HL-60/S4 treated with retinoic acid at 250 ng/mL for 4 days and 3 days (cell line): ENCODE data around the gene LRRC8C.

Experiments used
- in situ Hi-C: fragments of 300-500 bp; cut with MboI; formaldehyde crosslinking; loops from 2 replicates; pipeline ENCODE4 v1.7.0; 2022; ENCODE audit warnings: low sequenced_read_pairs

The LRRC8C gene

DNA sequence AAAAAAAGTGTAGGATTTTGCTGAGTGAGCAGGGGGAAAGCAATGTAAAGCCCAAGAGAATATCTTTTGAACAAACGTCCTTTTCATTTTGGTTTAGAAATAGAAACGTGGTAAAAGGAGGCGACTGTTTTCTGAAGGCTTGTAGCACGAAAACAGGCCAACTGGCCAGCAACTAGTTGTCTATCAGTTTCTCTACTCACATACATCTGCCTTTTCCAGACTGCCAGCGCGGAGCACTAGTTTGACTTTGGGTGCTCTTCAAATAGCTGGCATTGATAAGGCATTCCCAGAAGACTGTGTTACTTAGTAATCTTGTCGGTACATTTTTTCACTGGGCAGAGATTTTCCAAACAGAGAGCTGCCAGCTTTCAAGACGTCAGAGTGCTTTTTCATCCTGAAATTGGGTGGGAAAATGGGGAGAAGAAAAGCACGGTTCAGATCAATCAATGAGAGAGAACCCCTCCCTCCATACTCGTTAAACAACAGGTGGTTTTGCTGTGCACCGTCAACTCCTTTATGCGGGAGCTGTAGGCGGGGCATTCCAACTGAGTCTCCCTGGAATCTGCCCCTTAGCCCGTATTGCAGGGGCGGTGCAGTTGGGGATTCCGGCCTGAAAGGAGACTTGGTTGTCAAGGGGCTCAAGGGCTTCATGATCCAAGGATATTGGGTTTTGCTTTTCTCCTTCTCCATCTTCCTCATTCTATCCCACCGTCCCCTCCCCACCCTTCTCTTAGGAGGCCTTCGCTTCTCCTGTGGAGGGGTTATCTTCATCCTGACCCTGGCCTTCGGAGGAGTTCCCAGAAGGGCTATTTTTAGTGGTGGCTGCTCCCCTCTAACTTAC is 884 bp upstream of the LRRC8C start:
- in situ Hi-C loops = loop anchor here (25.0 kb wide), 2 partner anchors 130 to 355 kb away; partner anchors contain the start of gene ZNF326

DNA sequence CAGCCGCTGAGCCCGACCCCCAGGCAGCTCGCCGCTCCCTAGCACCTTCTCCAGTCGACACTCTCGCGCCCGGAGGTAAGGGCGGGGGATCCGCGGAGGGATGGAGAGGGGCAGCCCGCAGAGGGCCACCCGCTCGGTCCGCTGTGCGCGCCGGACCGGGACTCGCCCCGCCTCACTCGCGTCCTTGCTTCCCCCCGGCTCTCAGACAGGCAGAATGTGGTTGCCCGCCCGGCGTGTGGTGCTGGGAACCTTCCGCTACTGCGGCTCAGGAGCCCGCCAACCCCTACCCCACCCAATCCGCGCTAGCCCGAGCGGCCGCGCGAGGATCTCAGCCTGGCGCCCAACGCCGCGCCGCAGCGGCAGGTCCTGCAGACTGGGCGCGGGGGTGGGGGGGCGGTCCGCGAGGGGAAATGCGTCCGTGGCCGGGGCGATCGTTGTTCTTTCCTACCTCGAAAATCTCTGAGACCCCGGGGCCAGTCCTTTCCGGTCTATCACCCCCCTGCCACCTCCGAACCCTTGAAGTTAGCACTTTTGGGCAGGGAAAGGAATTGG is 404 bp downstream of the LRRC8C start:
- in situ Hi-C loops = loop anchor here (25.0 kb wide), 2 partner anchors 129 to 354 kb away; partner anchors contain the start of gene ZNF326

DNA sequence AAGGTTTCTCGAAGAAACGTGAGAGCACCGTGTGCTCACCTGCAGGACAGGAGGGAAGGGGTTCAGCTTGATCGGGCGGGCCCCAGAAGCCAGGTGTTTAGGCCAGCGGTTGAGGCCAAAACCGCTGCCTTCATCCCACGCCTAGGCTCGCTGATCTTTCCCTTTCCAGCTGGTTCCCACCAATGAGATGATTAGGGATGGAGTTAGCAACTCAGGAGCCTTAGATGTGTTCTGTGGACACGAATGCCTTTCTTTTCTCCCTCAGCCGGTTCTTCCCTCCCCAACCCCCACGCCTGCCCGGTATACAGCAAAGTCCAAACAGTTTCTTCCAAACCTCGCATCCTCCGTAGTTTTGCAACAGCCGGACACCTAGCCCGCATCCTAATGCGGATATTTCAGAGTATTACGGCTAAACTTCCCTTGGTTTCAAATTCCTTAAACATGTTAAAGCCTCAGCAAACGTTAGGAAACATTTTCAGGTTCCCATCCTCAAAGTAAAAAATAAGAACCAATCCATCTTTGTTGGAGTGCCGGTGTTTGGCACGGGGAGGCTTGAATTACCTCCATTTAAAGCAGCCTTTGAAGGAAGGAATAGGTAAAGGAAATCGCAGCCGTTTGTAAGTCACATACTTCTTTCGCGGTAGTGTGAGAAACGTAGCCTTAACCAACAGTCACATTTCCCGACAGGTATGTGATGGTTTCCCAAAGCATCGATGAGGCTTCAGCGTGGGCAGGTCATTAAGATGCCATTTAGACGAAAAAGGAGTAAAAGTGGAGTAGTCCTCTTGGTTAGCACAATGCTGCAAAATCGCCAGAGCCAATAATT is 1.1 kb downstream of the LRRC8C start:
- in situ Hi-C loops = loop anchor here (25.0 kb wide), 2 partner anchors 128 to 353 kb away; partner anchors contain the start of gene ZNF326

DNA sequence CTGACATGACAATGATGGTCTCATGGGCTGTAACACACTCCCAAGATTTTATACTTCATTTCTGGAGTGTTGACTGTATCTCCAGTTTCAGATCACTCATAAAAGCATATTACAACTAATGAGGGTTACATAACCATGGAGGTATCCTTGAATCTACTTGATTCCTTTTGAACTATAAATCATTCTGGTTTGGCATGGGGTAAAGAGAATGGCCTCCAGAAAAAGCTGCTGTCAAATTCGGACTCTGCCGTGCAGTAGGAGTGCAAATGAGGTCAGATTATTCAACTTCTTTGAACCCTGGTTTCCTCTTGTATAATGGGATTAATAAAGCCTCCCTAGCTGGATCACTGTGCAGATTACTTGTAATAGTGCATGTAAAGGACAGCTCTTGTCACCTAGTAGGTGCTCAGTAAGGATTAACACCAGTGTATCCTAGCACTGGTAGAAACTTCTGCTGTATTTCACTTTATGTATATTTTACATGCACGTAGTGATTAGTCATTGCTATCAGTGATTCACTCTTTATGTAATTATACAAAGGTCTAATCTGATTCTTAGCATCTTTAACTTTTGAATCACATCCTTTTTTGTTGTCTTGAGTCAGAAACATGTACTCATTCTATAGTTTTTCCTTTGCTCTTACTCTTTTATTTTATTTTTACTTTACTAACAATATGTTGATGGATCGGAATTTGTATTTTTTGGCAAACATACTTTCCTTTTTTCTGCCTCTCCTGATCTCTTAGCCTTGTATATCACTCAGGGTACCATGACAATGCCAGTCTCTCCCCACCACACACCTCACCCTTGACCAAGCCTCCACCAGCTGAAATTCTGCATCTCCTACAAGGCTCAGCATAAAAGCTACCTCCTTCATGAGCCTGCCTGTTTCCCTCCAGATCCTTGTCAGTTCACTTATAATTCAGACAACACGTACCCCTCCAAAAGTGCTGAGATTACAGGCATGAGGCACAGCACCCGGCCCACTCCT is 3.2 kb downstream of the LRRC8C start:
- in situ Hi-C loops = loop anchor here (25.0 kb wide), 2 partner anchors 126 to 351 kb away; partner anchors contain the start of gene ZNF326

DNA sequence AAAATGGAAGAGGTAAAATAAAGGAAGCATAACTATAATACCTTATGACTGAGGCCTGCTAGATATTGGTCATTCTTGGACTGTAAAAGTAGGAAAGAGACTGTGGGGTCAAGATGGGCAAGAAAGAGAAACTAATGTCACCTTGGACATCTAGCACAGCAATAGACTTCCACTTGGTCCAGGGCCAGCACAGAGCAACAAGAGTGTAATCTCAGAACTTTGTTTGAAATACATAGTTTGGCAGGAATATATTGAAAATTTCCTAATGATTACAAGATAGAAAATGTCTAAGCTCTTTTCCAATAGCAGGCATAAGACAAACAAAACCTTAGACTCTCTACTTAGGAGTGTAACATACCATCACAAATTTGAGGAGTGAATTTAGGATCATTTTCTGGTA is 4.6 kb downstream of the LRRC8C start:
- in situ Hi-C loops = loop anchor here (25.0 kb wide), 2 partner anchors 125 to 350 kb away; partner anchors contain the start of gene ZNF326

DNA sequence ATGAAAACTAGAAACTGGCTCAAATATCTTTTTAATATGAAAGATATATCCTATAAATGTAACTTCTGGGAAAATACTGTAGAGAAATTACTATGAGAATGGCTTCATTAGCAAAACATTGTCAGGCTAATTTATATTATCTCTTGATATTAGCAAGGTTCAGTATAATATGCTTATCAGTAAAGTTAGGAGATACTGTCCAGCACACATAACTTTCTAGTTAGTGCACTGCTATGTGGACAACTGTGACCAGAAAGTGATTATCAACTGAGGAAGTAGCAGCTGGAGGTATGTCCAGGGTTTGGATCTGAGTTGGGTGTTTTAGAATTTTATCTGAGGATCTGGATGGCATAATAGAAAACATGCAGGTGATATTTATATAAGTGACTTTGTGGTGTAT is 7.5 kb downstream of the LRRC8C start:
- in situ Hi-C loops = loop anchor here (25.0 kb wide), 2 partner anchors 122 to 347 kb away; partner anchors contain the start of gene ZNF326

DNA sequence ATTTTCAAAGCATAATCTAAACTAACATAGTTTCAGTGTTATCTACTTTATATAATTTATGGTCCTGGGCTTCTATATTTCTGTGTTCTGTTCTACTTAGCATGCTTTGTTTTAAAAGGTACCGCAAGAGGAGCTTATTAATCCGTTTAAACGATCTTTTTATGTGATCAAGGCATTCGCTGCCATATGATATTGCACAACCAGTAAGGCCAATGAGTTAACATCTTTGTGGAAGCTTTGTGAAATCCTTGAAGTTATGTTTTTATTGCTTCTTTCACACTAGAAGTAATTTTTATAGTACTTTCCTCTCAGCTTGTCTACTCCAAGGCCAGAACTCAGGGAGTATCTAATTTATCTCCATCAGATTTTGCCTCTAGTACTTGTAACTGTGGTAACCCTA is 8.9 kb downstream of the LRRC8C start:
- in situ Hi-C loops = loop anchor here (25.0 kb wide), 2 partner anchors 121 to 346 kb away; partner anchors contain the start of gene ZNF326

DNA sequence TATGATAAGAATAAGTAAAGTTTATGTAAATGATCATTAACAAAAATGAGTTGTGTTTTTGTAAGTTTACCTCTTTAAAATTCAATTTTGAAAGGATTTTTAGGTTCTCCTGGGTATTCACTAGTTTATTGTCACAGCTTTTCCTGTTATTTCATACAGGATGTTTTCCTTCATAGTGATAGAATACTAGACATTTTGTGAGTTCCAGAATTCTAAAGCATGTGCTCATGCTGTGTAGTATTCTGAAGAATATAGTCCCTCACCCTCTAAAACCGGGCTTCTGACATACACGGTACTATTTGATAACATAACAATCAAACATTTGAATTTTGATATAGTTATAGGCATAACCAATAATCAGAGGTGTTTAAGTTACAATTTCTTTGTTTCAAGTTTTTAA is 10.7 kb downstream of the LRRC8C start:
- in situ Hi-C loops = loop anchor here (25.0 kb wide), 2 partner anchors 119 to 344 kb away; partner anchors contain the start of gene ZNF326

DNA sequence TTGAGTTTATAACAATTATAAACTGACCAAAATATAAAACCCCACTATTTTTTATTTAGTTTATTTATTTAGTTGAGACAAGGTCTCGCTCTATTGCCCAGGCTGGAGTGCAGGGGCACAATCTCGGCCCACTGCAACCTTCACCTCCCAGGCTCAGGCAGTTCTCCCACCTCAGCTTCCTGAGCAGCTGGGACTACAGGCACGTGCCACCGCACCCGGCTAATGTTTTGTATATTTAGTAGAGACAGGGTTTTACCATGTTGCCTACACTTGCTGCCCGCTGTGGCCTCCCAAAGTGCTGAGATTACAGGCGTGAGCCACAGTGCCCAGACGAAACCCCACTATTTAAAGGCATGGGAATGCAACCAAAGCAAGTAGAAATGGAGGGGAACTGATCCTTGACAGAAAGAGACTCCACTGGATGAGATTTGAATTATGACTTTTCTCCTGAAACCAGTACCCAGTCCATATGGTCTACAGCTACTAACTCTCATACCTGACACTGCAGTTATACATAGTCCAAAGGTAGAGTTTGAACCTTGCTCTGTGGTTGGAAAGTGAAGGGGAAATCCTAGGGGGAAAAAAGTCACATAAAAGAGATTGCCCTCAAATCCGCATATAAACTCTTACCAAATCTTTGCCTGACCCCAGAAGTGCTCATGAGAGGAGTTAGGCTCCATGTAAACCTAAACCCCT is 11.3 kb downstream of the LRRC8C start:
- in situ Hi-C loops = loop anchor here (25.0 kb wide), 2 partner anchors 118 to 343 kb away; partner anchors contain the start of gene ZNF326

DNA sequence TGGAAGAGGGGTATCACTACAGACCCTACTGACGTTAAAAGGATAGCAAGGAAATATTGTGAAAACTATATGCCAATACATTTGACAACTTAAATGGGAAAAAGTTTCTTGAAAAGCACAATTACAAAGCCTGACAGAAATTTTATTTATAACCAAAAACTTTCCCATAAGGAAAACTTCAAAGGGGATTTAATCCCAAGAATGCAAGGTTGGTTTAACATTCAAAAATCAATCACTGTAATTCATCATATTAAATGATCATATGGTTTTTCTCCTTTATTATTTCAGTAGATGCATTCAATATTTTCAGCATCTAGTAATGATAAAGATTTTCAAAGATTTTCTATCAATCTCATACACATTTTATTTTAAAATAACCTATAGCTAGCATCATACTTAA is 13.3 kb downstream of the LRRC8C start:
- in situ Hi-C loops = loop anchor here (25.0 kb wide), 2 partner anchors 116 to 341 kb away; partner anchors contain the start of gene ZNF326

DNA sequence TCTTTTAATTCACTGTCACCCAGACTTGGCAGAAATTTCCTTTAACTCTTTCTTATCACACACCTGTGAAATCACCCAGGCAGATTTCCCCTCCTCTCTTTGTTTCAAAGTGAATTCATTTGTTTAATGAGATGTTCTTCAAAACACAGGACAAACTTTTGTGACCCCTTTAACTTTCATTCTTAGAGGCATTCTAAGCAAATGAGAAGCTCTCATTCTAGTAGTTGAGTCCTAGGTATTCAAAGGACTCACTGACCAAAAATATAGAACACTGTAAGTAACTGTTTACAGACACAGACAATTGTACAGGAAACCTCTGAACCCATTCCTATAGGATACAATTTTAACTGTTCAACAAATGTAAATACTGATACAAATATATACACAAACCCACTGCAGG is 16.9 kb downstream of the LRRC8C start:
- in situ Hi-C loops = loop anchor here (25.0 kb wide), 2 partner anchors 113 to 338 kb away; partner anchors contain the start of gene ZNF326

DNA sequence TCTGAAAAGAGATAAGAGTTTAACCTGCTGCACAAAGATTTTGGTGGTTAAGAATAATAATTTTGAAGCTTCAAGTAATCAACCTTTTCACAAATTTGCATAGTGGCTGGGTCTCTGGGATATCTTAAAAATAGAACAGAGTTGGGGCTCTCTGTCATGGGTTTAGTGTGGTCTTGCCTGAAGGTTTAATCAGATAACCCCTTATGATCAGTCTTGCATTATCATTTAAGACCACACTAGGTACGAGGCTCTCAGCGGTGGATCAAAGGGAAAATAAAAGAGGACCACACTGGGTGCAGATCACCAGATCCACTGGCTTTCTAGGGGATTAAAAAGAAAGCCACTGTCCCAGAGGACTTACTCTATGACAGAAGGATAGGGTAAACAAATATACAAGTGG is 19.5 kb downstream of the LRRC8C start:
- in situ Hi-C loops = no loop called here

DNA sequence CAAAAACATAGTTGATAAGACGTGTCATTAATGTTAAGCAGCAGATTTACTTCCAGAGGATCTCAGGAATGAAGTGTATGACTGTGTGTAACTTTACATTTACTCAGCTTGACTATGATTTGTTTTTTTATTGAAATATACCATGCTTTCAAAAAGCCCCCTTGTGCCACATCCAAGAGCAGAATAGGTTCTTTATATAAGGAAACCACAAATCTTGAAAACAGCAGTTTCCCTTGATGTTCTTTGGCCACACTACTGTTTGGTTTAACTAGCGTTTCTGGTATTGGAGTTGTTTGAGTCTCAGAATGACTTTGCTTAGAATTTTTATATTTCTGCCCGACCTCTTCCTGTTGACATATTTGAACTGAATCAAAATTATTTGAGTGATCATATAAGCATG is 25.0 kb downstream of the LRRC8C start:
- in situ Hi-C loops = no loop called here

DNA sequence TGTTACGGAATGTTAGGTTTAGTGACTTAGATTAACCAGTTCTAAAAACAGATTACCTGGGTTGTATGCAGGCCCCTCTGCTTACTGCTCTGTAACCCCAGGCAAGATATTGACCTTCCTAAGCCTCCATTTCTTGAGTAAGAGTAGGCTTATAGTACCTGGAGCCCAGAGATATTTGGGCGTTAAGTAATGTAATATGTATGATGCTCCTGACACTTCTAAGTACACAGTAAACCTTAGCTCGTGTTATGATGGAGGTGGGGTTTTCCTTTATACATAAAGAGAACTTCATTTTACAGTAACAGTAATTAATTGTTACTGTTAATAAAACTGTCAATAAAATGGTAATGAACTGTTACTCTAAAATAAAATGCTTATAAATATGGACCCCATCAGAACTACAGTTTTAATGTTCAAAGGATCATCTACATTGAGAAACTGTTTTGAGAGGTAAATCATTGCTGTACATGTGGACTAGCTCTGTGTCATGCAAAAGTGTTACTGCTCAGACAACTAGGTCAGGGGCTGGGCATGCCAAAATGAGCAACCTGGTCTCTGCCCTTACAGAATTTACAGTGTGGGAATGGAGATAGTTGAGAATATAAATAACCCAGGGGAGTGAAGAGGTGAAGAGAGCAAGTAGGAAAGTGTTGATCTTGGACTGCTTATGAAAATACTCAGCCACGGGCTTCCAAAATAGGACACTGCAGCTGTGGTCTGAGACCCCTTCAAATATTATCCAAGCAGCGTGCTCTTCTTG is 26.6 kb downstream of the LRRC8C start:
- in situ Hi-C loops = no loop called here

DNA sequence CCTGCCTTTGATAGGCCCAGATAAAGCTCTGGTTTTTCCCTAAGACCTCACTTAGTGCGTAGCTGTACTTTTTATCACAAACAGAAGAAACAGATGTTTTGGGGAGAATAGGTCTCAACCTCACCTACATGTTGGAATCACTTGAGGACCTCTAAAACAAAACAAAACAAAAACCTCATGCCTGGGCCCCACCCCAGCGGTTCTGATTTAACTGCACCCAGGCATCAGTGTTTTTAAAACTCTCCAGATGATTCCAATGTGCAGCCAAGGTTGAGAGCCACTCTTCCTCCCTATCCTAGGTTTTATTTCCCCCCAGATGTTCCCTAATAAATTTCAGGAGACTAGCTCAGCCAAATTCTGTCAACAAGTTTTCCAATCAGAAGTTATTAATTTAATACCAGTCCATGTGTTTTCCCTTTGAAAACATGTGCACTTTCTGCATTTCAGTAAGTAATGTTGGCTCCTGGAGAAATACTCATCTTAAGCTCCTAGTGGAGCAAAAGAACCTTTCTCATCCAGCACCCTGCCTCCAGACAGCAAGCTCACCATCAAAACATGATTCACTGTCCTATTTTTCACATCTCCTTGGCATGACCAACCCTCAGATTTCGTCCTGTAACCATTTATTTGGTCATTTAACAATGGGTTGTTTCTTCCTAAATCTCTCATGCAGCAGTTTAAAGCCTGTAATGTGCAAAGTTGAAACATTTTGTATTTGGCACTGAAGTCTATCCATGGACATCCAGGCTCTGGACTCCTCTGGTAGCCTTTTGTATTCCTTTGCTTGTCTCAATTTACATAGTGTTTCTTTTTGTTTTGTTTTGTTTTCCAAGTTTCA is 27.5 kb downstream of the LRRC8C start:
- in situ Hi-C loops = no loop called here

DNA sequence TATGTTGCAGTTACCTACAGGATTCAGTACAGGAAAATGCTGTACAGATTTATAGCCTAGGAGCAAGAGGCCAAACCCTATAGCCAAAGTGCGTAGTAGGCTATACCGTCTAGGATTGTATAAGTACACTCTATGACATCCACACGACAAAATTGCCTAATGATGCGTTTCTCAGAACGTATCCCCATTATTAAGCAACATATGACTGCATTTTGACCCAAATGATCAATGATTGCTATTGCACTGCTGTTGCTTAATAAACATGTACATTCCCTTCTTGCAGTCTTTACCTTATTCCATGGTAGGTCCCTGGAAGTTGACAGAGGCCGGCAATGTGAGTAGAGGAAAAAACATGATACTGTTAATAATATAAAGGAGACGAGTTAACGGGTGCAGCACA is 33.0 kb downstream of the LRRC8C start:
- in situ Hi-C loops = no loop called here

DNA sequence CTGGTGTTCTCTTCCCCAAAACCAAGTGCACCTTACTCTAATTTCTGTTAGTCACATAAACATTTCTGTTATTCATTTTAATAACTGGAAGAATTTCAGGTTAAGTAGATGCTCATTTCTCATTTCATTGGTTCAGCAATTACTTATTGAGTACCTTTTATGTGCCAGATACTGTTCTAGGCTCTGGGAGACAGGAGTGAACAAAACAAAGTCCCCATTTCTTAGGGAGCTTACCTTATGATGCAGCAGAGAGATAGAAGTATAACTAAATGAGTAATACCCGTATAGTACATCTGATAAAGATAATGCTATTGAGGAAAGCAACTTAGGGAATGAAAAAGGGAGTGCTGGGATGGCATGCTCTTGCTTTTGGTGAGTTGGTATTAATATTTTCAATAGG is 33.7 kb downstream of the LRRC8C start:
- in situ Hi-C loops = no loop called here
